Uterus (tissue), 4 donors: Measurements from ENCODE around the gene ZC3H18. TPM values are rescaled to one million over a fixed set of nuclear protein-coding genes. Genes with fewer than 3 reads are reported as not detected.

Experiments used
- DNase-seq, 2 donors: peaks; one replicate each; pipeline ENCODE4 v3.0.0-alpha.2; 2019 to 2020
- H3K27ac ChIP-seq, 2 donors: fragments of 200-600 bp; sonication (generic); 1 replicate in 1 of 2; 2 replicates in 1 of 2; pipeline ENCODE4 v1.5.1; 2016 to 2018
- H3K27me3 ChIP-seq, 2 donors: fragments of 200-600 bp; sonication (generic); one replicate each; pipeline ENCODE4 v1.5.1; 2018 to 2019; ENCODE audit warnings: control low read depth in 1 of 2
- H3K36me3 ChIP-seq, 2 donors: fragments of 200-600 bp; sonication (generic); one replicate each; pipeline ENCODE4 v1.5.1; 2019; ENCODE audit warnings: control low read depth in 1 of 2
- H3K4me1 ChIP-seq, 2 donors: fragments of 200-600 bp; sonication (generic); one replicate each; pipeline ENCODE4 v1.5.1; 2018 to 2019; ENCODE audit warnings: control low read depth in 1 of 2
- H3K4me3 ChIP-seq, 2 donors: fragments of 200-600 bp; sonication (generic); 1 replicate in 1 of 2; 2 replicates in 1 of 2; pipeline ENCODE4 v1.5.1; 2018 to 2019; ENCODE audit warnings: mild to moderate bottlenecking in 1 of 2
- H3K9me3 ChIP-seq, 2 donors: fragments of 200-600 bp; sonication (generic); one replicate each; pipeline ENCODE4 v1.5.1; 2019; ENCODE audit warnings: control low read depth in 1 of 2
- CTCF ChIP-seq, 4 experiments: fragments of 200-600 bp in 2 of 4; fragments of 450-650 bp in 2 of 4; sonication (generic) in 2 of 4; IDR thresholded peaks; one replicate each; pipeline ENCODE4 v1.5.1; 2016 to 2019; ENCODE audit warnings: antibody characterized with exemption in 4 of 4, mild to moderate bottlenecking in 2 of 4, moderate library complexity in 1 of 4
- POLR2A ChIP-seq, 2 donors: fragments of 450-650 bp; IDR thresholded peaks; one replicate each; pipeline ENCODE4 v1.6.1; 2016; ENCODE audit warnings: antibody characterized with exemption in 2 of 2, mild to moderate bottlenecking in 1 of 2, moderate library complexity in 1 of 2
- intact Hi-C: fragments of 100-400 bp; cut with DNase I; formaldehyde crosslinking; loops from one replicate; pipeline ENCODE4 v1.15.1; 2023; ENCODE audit warnings: low total_unique reads
- total RNA-seq, 4 donors: library from RNA; depleted of rRNA in 3 of 4; stranded (reverse); fragments of >200 nt in 3 of 4; gene quantifications; one replicate each; pipeline versions ENCODE4 v1.1.0 to v1.2.4, GENCODE V29; 2014 to 2023
- donor health status: DM: yes; HTN: yes; CAD: no.

Gene ZC3H18
- total RNA-seq, 4 donors from 2014 or later, result 0.88 to 58.8 (median 9.5) TPM

- no peak for DNase-seq
- no peak overlapping the region for H3K27ac ChIP-seq
- TF ChIP-seq CTCF (IDR thresholded peaks at IDR 0.05), result no peak
- TF ChIP-seq POLR2A (IDR thresholded peaks at IDR 0.05), result no peak
- no peaks in the 10 kb centered on the region for H3K27me3 ChIP-seq
- intact Hi-C loops, result no loop called here
- H3K4me3 ChIP-seq, result no peak overlapping the region
- no peaks in the 10 kb centered on the region for H3K4me1 ChIP-seq
- H3K9me3 ChIP-seq, result no peaks in the 10 kb centered on the region
- no peaks in the 10 kb centered on the region for H3K36me3 ChIP-seq
Observed at GRCh38 chr16:88616320-88616719, 46.1 kb downstream of the ZC3H18 start.

DNA sequence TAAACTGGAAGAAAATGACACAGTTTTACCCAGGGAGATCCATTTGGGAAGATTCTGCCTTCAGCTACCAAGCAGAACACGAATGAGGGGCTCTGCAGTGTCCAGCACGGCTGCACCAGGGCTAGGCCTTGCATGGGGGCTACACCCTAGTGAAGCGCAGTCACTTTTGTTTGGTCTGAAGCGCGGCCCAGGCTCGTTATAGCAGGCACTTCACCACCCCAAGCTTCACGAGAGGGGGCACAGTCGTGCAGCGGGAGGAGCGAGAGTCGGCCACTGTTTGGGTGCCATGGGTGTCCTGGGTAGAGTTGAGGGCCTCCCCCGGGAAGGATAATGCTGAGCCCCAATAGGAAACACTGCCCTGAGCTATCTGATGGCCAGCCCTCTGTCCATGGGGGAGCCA is 46.5 kb downstream of the ZC3H18 start:
- H3K4me1 ChIP-seq, result no peaks in the 10 kb centered on the region
- H3K27me3 ChIP-seq, result no peaks in the 10 kb centered on the region
- no peak for DNase-seq
- no peaks in the 10 kb centered on the region for H3K36me3 ChIP-seq
- intact Hi-C loops, result no loop called here
- no peaks in the 10 kb centered on the region for H3K9me3 ChIP-seq
- H3K4me3 ChIP-seq, result no peak overlapping the region
- TF ChIP-seq CTCF (IDR thresholded peaks at IDR 0.05) (no peak), POLR2A (IDR thresholded peaks at IDR 0.05) (no peak)
- no peak overlapping the region for H3K27ac ChIP-seq

GRCh38 chr16:88617268-88618031 is 47.2 kb downstream of the ZC3H18 start:
- TF ChIP-seq POLR2A (IDR thresholded peaks at IDR 0.05) (no peak), CTCF (IDR thresholded peaks at IDR 0.05) (no peak)
- DNase-seq, result no peak
- intact Hi-C loops, result no loop called here
- Histone ChIP-seq H3K27ac (no peak overlapping the region), H3K4me1 (no peaks in the 10 kb centered on the region), H3K9me3 (no peaks in the 10 kb centered on the region), H3K36me3 (no peaks in the 10 kb centered on the region), H3K4me3 (no peak overlapping the region), H3K27me3 (no peaks in the 10 kb centered on the region)

DNA sequence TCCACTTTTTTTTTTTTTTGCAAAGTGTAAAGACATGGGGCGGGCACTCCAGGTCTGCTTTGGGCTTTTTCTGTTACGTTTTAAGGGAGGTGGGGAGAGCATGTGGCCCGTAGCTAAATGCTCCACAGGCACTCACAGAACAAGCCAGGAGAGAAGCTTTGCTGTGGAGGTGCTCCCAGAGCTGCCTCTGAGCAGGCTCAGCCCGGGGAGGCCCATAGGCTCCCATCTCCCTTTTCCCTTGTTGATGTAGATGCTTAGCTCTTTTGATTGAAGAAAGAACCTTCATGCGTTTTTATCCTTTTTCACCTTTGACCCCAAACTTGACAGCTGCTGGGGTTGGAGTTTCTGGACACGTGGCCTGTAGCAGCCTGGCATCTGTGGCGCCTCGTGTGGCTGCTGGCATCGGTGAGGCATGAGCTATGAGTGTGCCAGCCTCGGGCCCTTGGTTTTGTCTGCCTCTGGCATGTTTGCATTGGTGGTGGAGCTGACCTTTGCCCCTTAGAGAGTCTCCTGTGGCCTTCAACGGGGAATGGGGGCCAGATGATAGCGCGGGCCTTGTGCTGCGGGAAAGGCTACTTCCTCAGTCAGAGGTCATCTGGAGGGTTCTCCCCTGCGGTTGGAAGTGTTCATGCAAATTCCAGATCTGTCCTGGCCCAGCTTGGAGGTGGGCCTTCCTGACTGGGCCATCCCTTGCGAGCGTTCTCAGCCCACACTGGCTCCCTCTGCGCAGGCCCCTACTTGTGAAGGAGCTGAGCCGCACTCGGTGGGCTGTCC is 48.2 kb downstream of the ZC3H18 start:
- Histone ChIP-seq H3K4me3 (no peak overlapping the region), H3K36me3 (no peaks in the 10 kb centered on the region), H3K27ac (no peak overlapping the region), H3K27me3 (no peaks in the 10 kb centered on the region), H3K9me3 (no peaks in the 10 kb centered on the region), H3K4me1 (no peaks in the 10 kb centered on the region)
- TF ChIP-seq POLR2A (IDR thresholded peaks at IDR 0.05) (no peak), CTCF (IDR thresholded peaks at IDR 0.05) (no peak)
- intact Hi-C loops, result no loop called here
- DNase-seq, result no peak
